Measurements from ENCODE around the gene SLC35C1. TPM values are rescaled to one million over a fixed set of nuclear protein-coding genes. Genes with fewer than 3 reads are reported as not detected.

SLC35C1 gene
- total RNA-seq, 5 donors from 2014 or later (not counting 1 experiment from before 2014, with no cell fraction given) = 8.3 to 27.0 (median 23.9) TPM

DNA sequence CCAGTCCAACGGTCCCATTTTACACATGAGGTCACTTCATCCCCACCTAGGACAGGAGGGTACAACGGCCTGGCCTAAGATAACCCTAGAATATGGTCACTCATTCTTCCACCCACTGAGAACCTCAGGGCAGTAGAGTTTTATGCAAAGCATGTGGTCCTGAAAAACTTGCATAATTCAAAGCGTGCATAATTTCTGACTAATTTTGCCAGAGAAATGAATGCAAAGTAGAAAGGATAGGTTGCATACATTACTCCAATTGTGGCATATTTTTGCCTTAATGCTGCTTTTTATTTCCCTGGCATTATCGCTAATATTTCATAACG, 32.5 kb upstream of the SLC35C1 start:
- H3K27me3 ChIP-seq (replicated peaks in 1 of 2; ENCODE audit: control insufficient read depth in 2 of 2, extremely low read depth in 1 of 2, insufficient read depth in 2 of 2, low read length in 1 of 2) = no peaks in the 10 kb centered on the region
- no peak for ATAC-seq (replicated peaks in 1 of 4)
- no peaks in the 10 kb centered on the region for H3K36me3 ChIP-seq (ENCODE audit: control insufficient read depth in 2 of 2, extremely low read depth in 1 of 2, insufficient read depth in 1 of 2, low read length in 1 of 2)
- H3K9me3 ChIP-seq = no peaks in the 10 kb centered on the region
- peak overlapping the region; percentile 34 to 96 (median 92) for H3K4me3 Mint-ChIP-seq
- POLR2A ChIA-PET = no interaction called here
- 67% methylated on average over 2 of the region's 5 CpGs for WGBS (ENCODE audit: insufficient coverage)
- H3K4me1 ChIP-seq (ENCODE audit: control insufficient read depth in 1 of 2, extremely low read depth in 1 of 2, insufficient read depth in 2 of 2, low read length in 2 of 2) = peaks cover 6 to 19% of the 10 kb centered on the region in 2 experiments
- peak overlapping the region; percentile 48 for H3K27ac ChIP-seq (ENCODE audit: low read length)
- no peaks in the 10 kb centered on the region for H3K9me3 Mint-ChIP-seq
- peaks cover 15 to 27% (median 22%) of the 10 kb centered on the region in 3 donors for H3K4me1 Mint-ChIP-seq
- peak overlapping the region; percentile 72 to 85 for H3K27ac Mint-ChIP-seq
- H3K27me3 Mint-ChIP-seq = no peaks in the 10 kb centered on the region
- H3K4me3 ChIP-seq (ENCODE audit: control insufficient read depth in 1 of 2, extremely low read depth in 1 of 2, low read length in 1 of 2) = no peak overlapping the region
- DNase-seq = no peak
- CTCF ChIA-PET = interaction anchor here in 1 of 2 donors (0.7 to 1.6 kb wide), 8 partner anchors 11 to 669 kb away, joined by 3 to 14 read pairs (median 6); partner anchors contain the start of genes PEX16 and SLC35C1
- no peaks in the 10 kb centered on the region for H3K36me3 Mint-ChIP-seq

DNA sequence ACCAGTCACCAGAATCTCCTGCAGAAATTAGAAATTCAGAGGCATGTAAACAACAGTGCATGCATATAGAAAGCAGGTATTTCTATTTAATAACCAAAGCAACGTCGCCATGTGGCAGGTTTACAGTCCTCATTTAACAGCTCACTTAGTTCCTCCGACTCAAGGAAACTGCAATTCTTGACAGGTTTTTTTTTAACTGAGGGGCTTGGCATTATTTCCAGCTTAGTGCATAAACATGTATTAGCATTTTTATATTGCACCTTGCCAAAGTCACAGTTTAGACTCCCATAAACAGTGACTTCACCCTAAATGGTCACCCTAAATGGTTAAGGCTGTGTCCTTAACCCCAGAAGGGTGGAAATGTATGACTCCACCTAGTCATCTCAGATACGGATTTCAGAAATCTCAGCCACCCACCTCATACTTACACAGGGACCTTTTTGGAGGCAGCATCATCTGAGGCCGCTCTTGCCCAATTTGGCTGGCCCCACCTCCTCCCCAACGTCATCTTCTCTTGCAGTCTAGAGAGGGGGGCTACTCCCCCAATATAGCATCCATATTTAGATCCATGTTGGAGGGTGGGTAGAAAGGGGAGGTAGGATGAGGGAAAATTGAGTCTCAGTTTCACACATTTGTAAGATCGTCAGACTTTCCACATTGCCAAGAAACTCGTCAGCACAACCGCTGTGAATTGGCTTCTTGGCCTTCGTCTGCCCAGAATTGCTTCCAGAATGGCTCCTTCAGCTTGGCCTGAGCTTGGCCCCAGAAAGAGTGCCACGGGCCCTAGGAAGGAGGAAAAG, 31.8 kb upstream of the SLC35C1 start:
- ATAC-seq (replicated peaks in 1 of 4) (no peak), DNase-seq (no peak)
- ChIA-PET CTCF (no interaction called here), POLR2A (interaction anchor here in 1 of 2 donors (0.6 kb wide), 1 partner anchor 1533 kb away, joined by 7 read pairs; no protein-coding TSS in a partner anchor)
- Mint-ChIP-seq H3K9me3 (no peaks in the 10 kb centered on the region), H3K27me3 (no peaks in the 10 kb centered on the region), H3K4me1 (peaks cover 15 to 27% (median 22%) of the 10 kb centered on the region in 3 donors), H3K4me3 (peak overlapping the region; percentile 6 to 96 (median 34)), H3K27ac (peak overlapping the region; percentile 44 to 72), H3K36me3 (no peaks in the 10 kb centered on the region)
- Histone ChIP-seq H3K4me3 (ENCODE audit: control insufficient read depth in 1 of 2, extremely low read depth in 1 of 2, low read length in 1 of 2) (no peak overlapping the region), H3K27ac (ENCODE audit: low read length) (peak overlapping the region; percentile 28), H3K27me3 (replicated peaks in 1 of 2; ENCODE audit: control insufficient read depth in 2 of 2, extremely low read depth in 1 of 2, insufficient read depth in 2 of 2, low read length in 1 of 2) (no peaks in the 10 kb centered on the region), H3K36me3 (ENCODE audit: control insufficient read depth in 2 of 2, extremely low read depth in 1 of 2, insufficient read depth in 1 of 2, low read length in 1 of 2) (no peaks in the 10 kb centered on the region), H3K4me1 (ENCODE audit: control insufficient read depth in 1 of 2, extremely low read depth in 1 of 2, insufficient read depth in 2 of 2, low read length in 2 of 2) (peaks cover 6 to 19% of the 10 kb centered on the region in 2 experiments), H3K9me3 (no peaks in the 10 kb centered on the region)
- 75% methylated on average over 5 of the region's 11 CpGs for WGBS (ENCODE audit: insufficient coverage)

DNA sequence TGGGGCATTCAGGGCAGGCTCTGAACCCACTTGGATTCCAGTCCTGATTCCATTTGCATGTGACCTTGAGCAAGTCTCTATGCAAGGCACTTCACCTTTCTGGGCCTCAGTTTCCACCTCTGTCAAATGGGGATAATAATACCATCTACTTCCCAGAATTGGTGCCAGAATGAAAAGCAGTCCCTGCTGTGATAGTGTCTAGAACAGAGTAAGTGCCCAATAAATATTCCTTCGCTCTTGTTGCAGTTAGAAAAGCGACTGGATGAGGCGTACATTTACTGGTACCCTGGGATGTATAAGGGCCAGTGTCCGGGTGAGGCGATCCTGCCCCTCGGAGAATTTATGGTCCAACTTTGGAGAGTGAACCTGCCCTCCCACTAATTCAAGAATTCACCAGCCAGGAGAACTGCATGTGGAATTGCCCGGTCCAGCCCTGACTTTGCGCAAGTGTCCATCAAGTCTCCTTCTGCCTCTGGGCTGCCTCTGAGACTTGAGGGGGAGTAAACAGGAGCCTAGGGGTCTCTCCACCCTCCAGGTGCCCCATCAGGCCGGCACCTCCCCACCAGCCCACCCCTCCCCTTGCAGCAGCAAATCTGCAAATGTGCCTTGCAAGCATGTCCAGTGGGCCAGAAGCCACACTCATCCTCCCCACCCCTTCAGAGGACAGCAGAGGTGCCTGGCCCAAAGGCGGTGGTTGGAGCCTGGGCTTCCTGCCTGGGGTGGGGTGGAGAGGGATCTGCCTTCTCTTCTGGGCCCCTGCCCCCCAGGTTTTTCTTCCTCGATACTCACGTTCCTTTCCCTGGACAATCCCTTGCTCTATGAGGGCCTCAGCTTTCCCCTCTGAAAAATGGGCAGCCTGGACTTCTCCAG, 30.9 kb upstream of the SLC35C1 start:
- peaks cover 15 to 27% (median 22%) of the 10 kb centered on the region in 3 donors for H3K4me1 Mint-ChIP-seq
- 98% methylated on average over 8 of the region's 12 CpGs for WGBS (ENCODE audit: insufficient coverage)
- Histone ChIP-seq H3K4me3 (ENCODE audit: control insufficient read depth in 1 of 2, extremely low read depth in 1 of 2, low read length in 1 of 2) (no peak overlapping the region), H3K27ac (ENCODE audit: low read length) (peak overlapping the region; percentile 28), H3K4me1 (ENCODE audit: control insufficient read depth in 1 of 2, extremely low read depth in 1 of 2, insufficient read depth in 2 of 2, low read length in 2 of 2) (peaks cover 6 to 19% of the 10 kb centered on the region in 2 experiments), H3K9me3 (no peaks in the 10 kb centered on the region), H3K36me3 (ENCODE audit: control insufficient read depth in 2 of 2, extremely low read depth in 1 of 2, insufficient read depth in 1 of 2, low read length in 1 of 2) (no peaks in the 10 kb centered on the region), H3K27me3 (replicated peaks in 1 of 2; ENCODE audit: control insufficient read depth in 2 of 2, extremely low read depth in 1 of 2, insufficient read depth in 2 of 2, low read length in 1 of 2) (no peaks in the 10 kb centered on the region)
- ChIA-PET CTCF (no interaction called here), POLR2A (no interaction called here)
- ATAC-seq (replicated peaks in 1 of 4) (no peak), DNase-seq (no peak)
- no peaks in the 10 kb centered on the region for H3K27me3 Mint-ChIP-seq
- no peaks in the 10 kb centered on the region for H3K36me3 Mint-ChIP-seq
- no peak overlapping the region for H3K27ac Mint-ChIP-seq
- H3K4me3 Mint-ChIP-seq = no peak overlapping the region
- H3K9me3 Mint-ChIP-seq = no peaks in the 10 kb centered on the region

DNA sequence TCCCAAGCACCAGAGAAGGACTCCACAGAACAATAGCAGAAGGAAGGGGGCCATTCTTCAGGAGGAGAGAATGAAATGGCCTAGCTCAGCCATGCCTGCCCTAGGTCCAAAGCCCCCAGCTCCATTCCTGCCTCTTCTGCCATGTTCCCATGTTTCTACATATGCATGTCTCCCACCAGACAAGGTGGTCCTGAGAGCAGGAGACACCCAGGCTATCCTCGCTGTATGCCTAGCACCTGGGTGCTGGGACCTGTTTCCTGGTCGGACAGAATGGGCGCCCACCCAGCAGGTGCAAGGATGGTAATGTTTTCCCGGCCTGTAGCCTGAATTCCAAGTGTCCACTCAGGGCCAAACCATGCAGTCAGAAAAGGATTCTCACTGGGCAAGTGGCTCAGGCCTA, 30.2 kb upstream of the SLC35C1 start:
- H3K27me3 ChIP-seq (replicated peaks in 1 of 2; ENCODE audit: control insufficient read depth in 2 of 2, extremely low read depth in 1 of 2, insufficient read depth in 2 of 2, low read length in 1 of 2) = peaks cover 0 to 6% of the 10 kb centered on the region in 2 experiments
- ATAC-seq (replicated peaks in 1 of 4) (no peak), DNase-seq (no peak)
- CTCF ChIA-PET = no interaction called here
- 92% methylated on average over 4 of the region's 4 CpGs for WGBS (ENCODE audit: insufficient coverage)
- Mint-ChIP-seq H3K36me3 (no peaks in the 10 kb centered on the region), H3K4me3 (no peak overlapping the region), H3K9me3 (no peaks in the 10 kb centered on the region), H3K27me3 (no peaks in the 10 kb centered on the region), H3K27ac (no peak overlapping the region), H3K4me1 (peaks cover 15 to 27% (median 22%) of the 10 kb centered on the region in 3 donors)
- no peak overlapping the region for H3K27ac ChIP-seq (ENCODE audit: low read length)
- no peaks in the 10 kb centered on the region for H3K36me3 ChIP-seq (ENCODE audit: control insufficient read depth in 2 of 2, extremely low read depth in 1 of 2, insufficient read depth in 1 of 2, low read length in 1 of 2)
- no peaks in the 10 kb centered on the region for H3K9me3 ChIP-seq
- H3K4me1 ChIP-seq (ENCODE audit: control insufficient read depth in 1 of 2, extremely low read depth in 1 of 2, insufficient read depth in 2 of 2, low read length in 2 of 2) = peaks cover 6 to 19% of the 10 kb centered on the region in 2 experiments
- H3K4me3 ChIP-seq (ENCODE audit: control insufficient read depth in 1 of 2, extremely low read depth in 1 of 2, low read length in 1 of 2) = no peak overlapping the region
- POLR2A ChIA-PET = no interaction called here

DNA sequence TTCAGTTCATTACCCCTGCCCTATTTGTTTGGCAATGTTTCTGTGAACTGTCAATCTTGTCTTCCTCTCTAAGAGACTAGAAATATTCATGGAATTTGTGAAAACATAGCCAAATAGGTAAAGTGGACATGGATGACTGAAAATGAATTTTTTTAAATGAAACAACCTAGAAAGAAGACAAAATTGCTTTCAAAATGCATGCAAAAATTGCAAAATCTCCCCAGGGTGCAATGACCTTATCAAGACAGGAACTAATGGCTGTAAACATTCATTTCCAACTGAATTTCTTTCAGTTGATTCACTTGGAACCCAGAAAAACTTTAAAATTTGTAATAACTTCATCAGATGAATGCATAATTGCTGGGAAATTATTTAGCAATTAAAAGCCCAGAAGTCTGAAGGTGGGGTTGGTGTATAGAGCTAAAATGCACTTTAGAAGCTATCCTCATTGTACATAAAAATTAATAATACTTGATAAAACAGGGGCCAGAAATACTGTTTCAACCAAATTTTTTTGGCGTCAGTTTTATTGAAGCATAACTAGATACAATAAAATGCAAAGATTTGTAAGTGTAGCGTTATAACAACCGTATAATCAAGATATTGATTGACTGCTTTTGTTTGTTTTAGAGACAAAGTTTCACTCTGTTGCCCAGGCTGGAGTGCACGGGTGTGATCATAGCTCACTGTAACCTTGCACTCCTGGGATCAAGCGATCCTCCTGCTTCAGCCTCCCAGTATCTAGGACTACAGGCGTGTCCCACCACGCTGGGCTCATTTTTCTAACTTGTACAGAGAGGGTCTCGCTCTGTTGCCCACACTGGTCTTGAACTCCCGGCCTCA, 27.6 kb upstream of the SLC35C1 start:
- H3K36me3 ChIP-seq (ENCODE audit: control insufficient read depth in 2 of 2, extremely low read depth in 1 of 2, insufficient read depth in 1 of 2, low read length in 1 of 2) = no peaks in the 10 kb centered on the region
- Mint-ChIP-seq H3K4me3 (no peak overlapping the region), H3K36me3 (no peaks in the 10 kb centered on the region), H3K27ac (no peak overlapping the region), H3K27me3 (peaks cover 0 to 5% of the 10 kb centered on the region in 2 donors), H3K9me3 (no peaks in the 10 kb centered on the region), H3K4me1 (peaks cover under 1 to 11% (median 8%) of the 10 kb centered on the region in 3 donors)
- WGBS (ENCODE audit: insufficient coverage) = 87% methylated on average over 8 of the region's 9 CpGs
- H3K27ac ChIP-seq (ENCODE audit: low read length) = no peak overlapping the region
- no peaks in the 10 kb centered on the region for H3K9me3 ChIP-seq
- peaks cover 0 to 14% of the 10 kb centered on the region in 2 experiments for H3K27me3 ChIP-seq (replicated peaks in 1 of 2; ENCODE audit: control insufficient read depth in 2 of 2, extremely low read depth in 1 of 2, insufficient read depth in 2 of 2, low read length in 1 of 2)
- POLR2A ChIA-PET = no interaction called here
- CTCF ChIA-PET = no interaction called here
- peaks cover 1 to 6% of the 10 kb centered on the region in 2 experiments for H3K4me1 ChIP-seq (ENCODE audit: control insufficient read depth in 1 of 2, extremely low read depth in 1 of 2, insufficient read depth in 2 of 2, low read length in 2 of 2)
- H3K4me3 ChIP-seq (ENCODE audit: control insufficient read depth in 1 of 2, extremely low read depth in 1 of 2, low read length in 1 of 2) = no peak overlapping the region
- DNase-seq = no peak
- ATAC-seq (replicated peaks in 1 of 4) = no peak

DNA sequence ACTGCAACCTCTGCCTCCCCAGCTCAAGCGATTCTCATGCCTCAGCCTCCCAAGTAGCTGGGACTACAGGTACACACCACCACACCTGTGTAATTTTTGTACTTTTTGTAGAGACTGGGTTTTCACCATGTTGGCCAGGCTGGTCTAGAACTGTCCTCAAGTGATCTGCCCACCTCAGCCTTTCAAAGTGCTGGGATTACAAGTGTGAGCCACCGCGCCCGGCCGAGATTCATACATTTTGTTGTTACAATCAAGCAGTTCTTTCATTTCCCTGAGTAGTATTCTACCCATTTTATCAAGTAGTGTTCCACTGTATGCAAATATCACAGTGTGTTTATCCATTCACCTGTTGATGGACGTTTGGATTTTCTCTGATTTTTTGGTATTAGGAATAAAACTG, 26.6 kb upstream of the SLC35C1 start:
- Histone ChIP-seq H3K4me3 (ENCODE audit: control insufficient read depth in 1 of 2, extremely low read depth in 1 of 2, low read length in 1 of 2) (no peak overlapping the region), H3K27ac (ENCODE audit: low read length) (no peak overlapping the region), H3K4me1 (ENCODE audit: control insufficient read depth in 1 of 2, extremely low read depth in 1 of 2, insufficient read depth in 2 of 2, low read length in 2 of 2) (peaks cover 0 to 3% of the 10 kb centered on the region in 2 experiments), H3K36me3 (ENCODE audit: control insufficient read depth in 2 of 2, extremely low read depth in 1 of 2, insufficient read depth in 1 of 2, low read length in 1 of 2) (no peaks in the 10 kb centered on the region), H3K9me3 (no peaks in the 10 kb centered on the region), H3K27me3 (replicated peaks in 1 of 2; ENCODE audit: control insufficient read depth in 2 of 2, extremely low read depth in 1 of 2, insufficient read depth in 2 of 2, low read length in 1 of 2) (peaks cover 0 to 14% of the 10 kb centered on the region in 2 experiments)
- no peak overlapping the region for H3K4me3 Mint-ChIP-seq
- no peak overlapping the region for H3K27ac Mint-ChIP-seq
- H3K9me3 Mint-ChIP-seq = no peaks in the 10 kb centered on the region
- no peaks in the 10 kb centered on the region for H3K36me3 Mint-ChIP-seq
- CTCF ChIA-PET = no interaction called here
- 100% methylated on average over 1 of the region's 6 CpGs for WGBS (ENCODE audit: insufficient coverage)
- ATAC-seq (replicated peaks in 1 of 4) (no peak), DNase-seq (no peak)
- peaks cover 4 to 6% of the 10 kb centered on the region in 2 donors for H3K27me3 Mint-ChIP-seq
- POLR2A ChIA-PET = no interaction called here
- peaks cover 0 to 1% (median 0%) of the 10 kb centered on the region in 3 donors for H3K4me1 Mint-ChIP-seq

Data from T-cell (primary cell).